Duodenal mucosa (tissue), 2 donors: ENCODE results near the gene DCAF11.

Experiments used
- H3K27ac ChIP-seq: one replicate; pipeline ENCODE4 v1.7.0; 2013; ENCODE audit warnings: low read depth, low read length
- H3K27me3 ChIP-seq, 2 donors: one replicate each; pipeline ENCODE4 v1.7.0; 2013; ENCODE audit warnings: low read length in 2 of 2, control low read depth in 1 of 2; ENCODE audit not compliant: insufficient read depth in 2 of 2, control insufficient read depth in 1 of 2
- H3K36me3 ChIP-seq, 2 donors: one replicate each; pipeline ENCODE4 v1.7.0; 2013; ENCODE audit warnings: low read length in 2 of 2, control low read depth in 1 of 2; ENCODE audit not compliant: insufficient read depth in 2 of 2, control insufficient read depth in 1 of 2
- H3K4me1 ChIP-seq, 2 donors: one replicate each; pipeline ENCODE4 v1.7.0; 2013; ENCODE audit warnings: low read length in 2 of 2, control low read depth in 1 of 2; ENCODE audit not compliant: insufficient read depth in 2 of 2, control insufficient read depth in 1 of 2
- H3K4me3 ChIP-seq, 2 donors: one replicate each; pipeline ENCODE4 v1.7.0; 2013; ENCODE audit warnings: low read length in 2 of 2, low read depth in 1 of 2
- H3K9ac ChIP-seq, 2 donors: one replicate each; pipeline ENCODE4 v1.7.0; 2013; ENCODE audit warnings: low read length in 2 of 2, low read depth in 1 of 2
- H3K9me3 ChIP-seq, 2 donors: one replicate each; pipeline ENCODE4 v1.7.0; 2013; ENCODE audit warnings: low read length in 2 of 2, control low read depth in 1 of 2; ENCODE audit not compliant: control insufficient read depth in 1 of 2

DCAF11 gene

DNA sequence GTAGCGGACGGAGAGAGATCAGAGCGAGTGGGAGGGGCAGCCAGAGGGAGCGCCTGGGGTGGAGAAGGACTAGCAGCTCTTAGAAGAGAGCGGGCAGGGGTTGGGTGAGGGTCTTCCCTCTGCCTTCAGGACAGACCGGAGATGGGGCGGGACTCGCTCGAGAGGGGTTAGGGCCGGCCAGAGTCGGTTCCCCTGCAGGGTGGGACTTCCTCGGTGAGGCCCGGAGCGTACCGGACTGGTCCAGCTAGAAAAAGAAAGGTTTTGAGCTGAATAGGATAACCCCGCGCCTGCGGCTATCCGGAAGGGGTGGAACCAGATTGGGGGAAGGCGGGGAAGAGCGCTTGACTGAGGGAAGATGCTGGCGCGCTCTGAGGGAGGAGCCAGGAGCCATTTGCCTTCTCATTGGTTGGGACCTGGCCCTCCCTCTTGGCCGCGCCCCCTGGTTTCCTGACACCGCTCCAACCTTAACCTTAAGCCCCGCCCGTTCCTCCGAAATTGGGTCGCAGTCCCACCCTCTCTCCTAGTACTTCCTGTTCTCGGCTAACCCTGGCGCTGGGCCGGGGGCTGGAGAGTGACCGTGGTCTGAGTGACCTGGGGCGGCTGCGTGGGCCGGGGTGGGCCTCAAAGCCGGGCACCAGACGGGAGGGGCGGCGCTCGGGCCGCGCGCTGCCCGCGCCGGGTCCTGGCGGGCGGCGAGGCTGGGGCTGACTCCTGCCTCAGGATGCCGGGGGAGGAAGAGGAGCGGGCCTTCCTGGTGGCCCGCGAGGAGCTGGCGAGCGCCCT, 32.6 kb downstream of the DCAF11 start, which contains the start of gene RNF31:
Gene RNF31, plus strand, starts transcription at position 521 of the 783 bp plus-strand sequence. Its CDS starts 201 bp downstream, at position 722.
- Histone ChIP-seq H3K27me3 (no peaks in the 10 kb centered on the region), H3K27ac (peak within 1 kb of the TSS; percentile 94), H3K4me1 (peaks cover 47% of the 10 kb centered on the region in 2 donors), H3K4me3 (peak within 1 kb of the TSS; percentile 77 to 100), H3K9me3 (no peaks in the 10 kb centered on the region), H3K9ac (peak within 1 kb of the TSS; percentile 94 to 95), H3K36me3 (peaks cover 41 to 57% of the 10 kb centered on the region in 2 donors)

DNA sequence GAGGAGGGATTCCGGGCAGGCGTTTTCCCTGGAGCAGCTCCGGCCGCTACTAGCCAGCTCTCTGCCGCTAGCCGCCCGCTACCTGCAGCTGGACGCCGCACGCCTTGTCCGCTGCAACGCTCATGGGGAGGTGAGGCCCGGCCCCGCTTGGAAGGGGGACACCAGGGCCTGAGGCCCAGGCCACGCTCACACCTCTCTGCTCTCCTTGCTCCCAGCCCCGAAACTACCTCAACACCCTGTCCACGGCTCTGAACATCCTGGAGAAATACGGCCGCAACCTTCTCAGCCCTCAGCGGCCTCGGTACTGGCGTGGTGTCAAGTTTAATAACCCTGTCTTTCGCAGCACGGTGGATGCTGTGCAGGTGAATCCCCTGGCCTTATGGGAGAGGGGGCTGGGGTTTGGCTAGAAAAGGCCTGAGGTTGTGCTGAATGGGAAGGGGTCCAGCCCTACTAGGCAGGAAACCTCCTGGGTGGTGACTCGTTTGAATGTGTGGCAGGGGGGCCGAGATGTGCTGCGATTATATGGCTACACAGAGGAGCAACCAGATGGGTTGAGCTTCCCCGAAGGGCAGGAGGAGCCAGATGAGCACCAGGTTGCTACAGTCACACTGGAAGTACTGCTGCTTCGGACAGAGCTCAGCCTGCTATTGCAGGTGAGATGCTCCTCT, 33.3 kb downstream of the DCAF11 start:
- Histone ChIP-seq H3K4me1 (peaks cover 41 to 43% of the 10 kb centered on the region in 2 donors), H3K9ac (peak overlapping the region; percentile 84 to 94), H3K27ac (peak overlapping the region; percentile 46), H3K4me3 (peak overlapping the region; percentile 77 to 100), H3K9me3 (no peaks in the 10 kb centered on the region), H3K27me3 (no peaks in the 10 kb centered on the region), H3K36me3 (peaks cover 41 to 60% of the 10 kb centered on the region in 2 donors)

DNA sequence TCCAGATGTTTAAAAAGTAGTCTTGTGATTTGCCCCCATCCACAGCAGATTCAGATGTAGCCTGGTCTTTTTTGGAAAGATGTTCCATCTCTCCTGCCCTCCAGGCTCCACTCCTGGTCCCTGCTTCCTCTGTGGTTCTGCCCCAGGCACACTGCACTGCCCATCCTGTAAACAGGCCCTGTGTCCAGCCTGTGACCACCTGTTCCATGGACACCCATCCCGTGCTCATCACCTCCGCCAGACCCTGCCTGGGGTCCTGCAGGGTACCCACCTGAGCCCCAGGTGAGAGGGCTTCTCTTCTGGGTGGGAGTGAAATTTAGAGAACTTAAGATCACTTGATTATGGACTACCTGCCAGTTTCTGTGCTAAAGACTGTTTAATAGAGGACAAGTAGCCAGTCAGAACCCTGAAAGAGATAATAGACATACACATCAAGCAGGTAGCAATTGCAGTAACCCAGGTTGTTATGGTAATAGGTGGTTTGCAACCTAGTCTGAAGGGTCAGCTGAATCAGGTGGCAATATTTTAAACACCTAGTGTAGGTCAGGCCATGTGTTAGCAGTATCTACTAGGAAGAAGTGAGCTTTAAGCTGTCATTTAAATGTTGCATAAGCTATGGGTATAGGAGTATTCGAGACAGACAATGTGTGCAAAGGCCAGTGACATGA, 34.9 kb downstream of the DCAF11 start:
- Histone ChIP-seq H3K4me3 (no peak overlapping the region), H3K9ac (peak overlapping the region in 1 of 2 donors; percentile 16), H3K9me3 (no peaks in the 10 kb centered on the region), H3K27me3 (no peaks in the 10 kb centered on the region), H3K4me1 (peaks cover 26 to 28% of the 10 kb centered on the region in 2 donors), H3K27ac (no peak overlapping the region), H3K36me3 (peaks cover 31 to 47% of the 10 kb centered on the region in 2 donors)

DNA sequence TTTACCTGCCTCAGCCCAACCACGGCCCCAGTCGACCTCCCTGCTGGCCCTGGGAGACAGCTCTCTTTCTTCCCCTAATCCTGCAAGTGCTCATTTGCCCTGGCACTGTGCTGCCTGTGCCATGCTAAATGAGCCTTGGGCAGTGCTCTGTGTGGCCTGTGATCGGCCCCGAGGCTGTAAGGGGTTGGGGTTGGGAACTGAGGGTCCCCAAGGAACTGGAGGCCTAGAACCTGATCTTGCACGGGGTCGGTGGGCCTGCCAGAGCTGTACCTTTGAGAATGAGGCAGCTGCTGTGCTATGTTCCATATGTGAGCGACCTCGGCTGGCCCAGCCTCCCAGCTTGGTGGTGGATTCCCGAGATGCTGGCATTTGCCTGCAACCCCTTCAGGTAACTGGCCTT, 35.5 kb downstream of the DCAF11 start:
- no peak overlapping the region for H3K27ac ChIP-seq
- peak overlapping the region in 1 of 2 donors; percentile 16 for H3K9ac ChIP-seq
- no peak overlapping the region for H3K4me3 ChIP-seq
- peaks cover 20 to 21% of the 10 kb centered on the region in 2 donors for H3K4me1 ChIP-seq
- H3K27me3 ChIP-seq = no peaks in the 10 kb centered on the region
- H3K9me3 ChIP-seq = no peaks in the 10 kb centered on the region
- H3K36me3 ChIP-seq = peaks cover 30 to 47% of the 10 kb centered on the region in 2 donors

DNA sequence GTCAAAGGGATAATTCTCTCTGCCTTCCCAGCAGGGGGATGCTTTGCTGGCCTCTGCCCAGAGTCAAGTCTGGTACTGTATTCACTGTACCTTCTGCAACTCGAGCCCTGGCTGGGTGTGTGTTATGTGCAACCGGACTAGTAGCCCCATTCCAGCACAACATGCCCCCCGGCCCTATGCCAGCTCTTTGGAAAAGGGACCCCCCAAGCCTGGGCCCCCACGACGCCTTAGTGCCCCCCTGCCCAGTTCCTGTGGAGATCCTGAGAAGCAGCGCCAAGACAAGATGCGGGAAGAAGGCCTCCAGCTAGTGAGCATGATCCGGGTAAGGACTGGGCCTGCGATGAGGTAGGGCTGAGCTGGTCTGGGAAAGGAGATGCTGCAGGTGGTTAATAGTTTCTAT, 36.0 kb downstream of the DCAF11 start:
- H3K27ac ChIP-seq = no peak overlapping the region
- H3K9me3 ChIP-seq = no peaks in the 10 kb centered on the region
- peaks cover 35 to 52% of the 10 kb centered on the region in 2 donors for H3K36me3 ChIP-seq
- H3K27me3 ChIP-seq = no peaks in the 10 kb centered on the region
- peaks cover 15 to 16% of the 10 kb centered on the region in 2 donors for H3K4me1 ChIP-seq
- no peak overlapping the region for H3K4me3 ChIP-seq
- H3K9ac ChIP-seq = no peak overlapping the region

DNA sequence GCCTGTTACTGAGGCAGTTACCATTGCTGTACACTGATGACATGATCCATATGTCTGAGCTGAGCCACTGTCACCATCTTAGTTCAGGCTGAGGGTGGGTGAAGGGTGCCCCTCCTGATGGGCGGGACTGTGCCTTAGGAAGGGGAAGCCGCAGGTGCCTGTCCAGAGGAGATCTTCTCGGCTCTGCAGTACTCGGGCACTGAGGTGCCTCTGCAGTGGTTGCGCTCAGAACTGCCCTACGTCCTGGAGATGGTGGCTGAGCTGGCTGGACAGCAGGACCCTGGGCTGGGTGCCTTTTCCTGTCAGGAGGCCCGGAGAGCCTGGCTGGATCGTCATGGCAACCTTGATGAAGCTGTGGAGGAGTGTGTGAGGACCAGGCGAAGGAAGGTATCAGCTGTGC, 36.4 kb downstream of the DCAF11 start:
- Histone ChIP-seq H3K4me3 (no peak overlapping the region), H3K36me3 (peaks cover 39 to 56% of the 10 kb centered on the region in 2 donors), H3K9ac (no peak overlapping the region), H3K27me3 (no peaks in the 10 kb centered on the region), H3K9me3 (no peaks in the 10 kb centered on the region), H3K27ac (no peak overlapping the region), H3K4me1 (peaks cover 11 to 12% of the 10 kb centered on the region in 2 donors)

DNA sequence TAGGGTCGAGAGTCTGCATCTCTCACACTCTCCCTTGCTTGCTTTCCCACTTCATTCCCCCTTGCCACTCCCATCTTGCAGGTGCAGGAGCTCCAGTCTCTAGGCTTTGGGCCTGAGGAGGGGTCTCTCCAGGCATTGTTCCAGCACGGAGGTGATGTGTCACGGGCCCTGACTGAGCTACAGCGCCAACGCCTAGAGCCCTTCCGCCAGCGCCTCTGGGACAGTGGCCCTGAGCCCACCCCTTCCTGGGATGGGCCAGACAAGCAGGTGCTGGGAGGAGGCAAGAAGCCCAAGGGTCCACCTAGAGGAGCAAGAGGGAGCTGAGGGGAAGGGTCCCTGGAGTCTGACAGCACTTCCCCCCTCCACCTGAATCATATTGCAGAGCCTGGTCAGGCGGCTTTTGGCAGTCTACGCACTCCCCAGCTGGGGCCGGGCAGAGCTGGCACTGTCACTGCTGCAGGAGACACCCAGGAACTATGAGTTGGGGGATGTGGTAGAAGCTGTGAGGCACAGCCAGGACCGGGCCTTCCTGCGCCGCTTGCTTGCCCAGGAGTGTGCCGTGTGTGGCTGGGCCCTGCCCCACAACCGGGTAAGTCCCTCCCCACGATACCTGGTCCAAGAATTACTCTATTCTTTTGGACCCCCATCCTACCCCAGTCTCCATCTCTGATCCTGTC, 37.0 kb downstream of the DCAF11 start:
- Histone ChIP-seq H3K27me3 (no peaks in the 10 kb centered on the region), H3K9me3 (no peaks in the 10 kb centered on the region), H3K4me3 (no peak overlapping the region), H3K9ac (no peak overlapping the region), H3K4me1 (peaks cover 11 to 12% of the 10 kb centered on the region in 2 donors), H3K36me3 (peaks cover 40 to 62% of the 10 kb centered on the region in 2 donors), H3K27ac (no peak overlapping the region)

DNA sequence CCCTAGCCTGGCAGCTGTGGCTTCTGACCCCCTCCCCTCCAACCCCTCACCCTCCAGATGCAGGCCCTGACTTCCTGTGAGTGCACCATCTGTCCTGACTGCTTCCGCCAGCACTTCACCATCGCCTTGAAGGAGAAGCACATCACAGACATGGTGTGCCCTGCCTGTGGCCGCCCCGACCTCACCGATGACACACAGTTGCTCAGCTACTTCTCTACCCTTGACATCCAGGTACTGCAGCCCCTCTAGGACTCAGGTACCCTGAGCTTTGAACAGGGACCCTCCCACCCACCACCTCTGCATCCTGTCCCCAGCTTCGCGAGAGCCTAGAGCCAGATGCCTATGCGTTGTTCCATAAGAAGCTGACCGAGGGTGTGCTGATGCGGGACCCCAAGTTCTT, 40.5 kb downstream of the DCAF11 start:
- Histone ChIP-seq H3K4me1 (no peaks in the 10 kb centered on the region), H3K4me3 (no peak overlapping the region), H3K9me3 (no peaks in the 10 kb centered on the region), H3K27me3 (no peaks in the 10 kb centered on the region), H3K27ac (no peak overlapping the region), H3K9ac (no peak overlapping the region), H3K36me3 (peaks cover 51 to 76% of the 10 kb centered on the region in 2 donors)

DNA sequence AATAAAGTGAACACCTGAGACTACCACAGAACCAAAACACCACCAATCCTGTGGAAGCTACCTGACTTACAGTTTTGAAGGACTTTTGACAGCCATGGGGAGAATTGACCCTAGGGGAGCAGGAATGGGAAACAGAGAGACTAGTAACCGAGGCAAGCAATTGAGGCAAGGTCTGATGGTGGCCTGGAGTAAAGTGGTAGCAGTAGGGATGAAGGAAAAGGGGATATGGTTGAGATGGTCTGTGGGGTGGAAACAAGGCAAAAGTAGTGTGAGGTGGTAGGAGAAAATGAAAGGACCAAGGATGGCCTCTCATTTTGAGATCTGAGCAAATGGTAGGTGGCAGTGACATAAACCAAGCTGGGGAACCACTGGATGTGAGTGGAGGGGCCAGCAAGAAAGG, 42.3 kb downstream of the DCAF11 start:
- Histone ChIP-seq H3K9ac (no peak overlapping the region), H3K27ac (no peak overlapping the region), H3K36me3 (peaks cover 43 to 64% of the 10 kb centered on the region in 2 donors)

More for the DNA sequence above, 42.3 kb downstream of the DCAF11 start:
- H3K4me3 ChIP-seq = no peak overlapping the region
- no peaks in the 10 kb centered on the region for H3K9me3 ChIP-seq
- no peaks in the 10 kb centered on the region for H3K27me3 ChIP-seq
- H3K4me1 ChIP-seq = peaks cover 9 to 10% of the 10 kb centered on the region in 2 donors
